ENCODE results near the gene FBRS.
A peak's percentile ranks its signal among the peaks of the same experiment; 100 is the strongest.
"Not testable (repeated sequence)": the region's sequence is repeated elsewhere in the genome, so short reads cannot be mapped to it uniquely, and the experiment has no call there.

The FBRS gene

GRCh38 chr16:30657866-30658730 lies at the start of gene FBRS:
Gene FBRS (plus strand): TSS chr16:30658431. CDS start chr16:30659519, 1,088 bp downstream.
- peak; percentile 99 for DNase-seq

DNA sequence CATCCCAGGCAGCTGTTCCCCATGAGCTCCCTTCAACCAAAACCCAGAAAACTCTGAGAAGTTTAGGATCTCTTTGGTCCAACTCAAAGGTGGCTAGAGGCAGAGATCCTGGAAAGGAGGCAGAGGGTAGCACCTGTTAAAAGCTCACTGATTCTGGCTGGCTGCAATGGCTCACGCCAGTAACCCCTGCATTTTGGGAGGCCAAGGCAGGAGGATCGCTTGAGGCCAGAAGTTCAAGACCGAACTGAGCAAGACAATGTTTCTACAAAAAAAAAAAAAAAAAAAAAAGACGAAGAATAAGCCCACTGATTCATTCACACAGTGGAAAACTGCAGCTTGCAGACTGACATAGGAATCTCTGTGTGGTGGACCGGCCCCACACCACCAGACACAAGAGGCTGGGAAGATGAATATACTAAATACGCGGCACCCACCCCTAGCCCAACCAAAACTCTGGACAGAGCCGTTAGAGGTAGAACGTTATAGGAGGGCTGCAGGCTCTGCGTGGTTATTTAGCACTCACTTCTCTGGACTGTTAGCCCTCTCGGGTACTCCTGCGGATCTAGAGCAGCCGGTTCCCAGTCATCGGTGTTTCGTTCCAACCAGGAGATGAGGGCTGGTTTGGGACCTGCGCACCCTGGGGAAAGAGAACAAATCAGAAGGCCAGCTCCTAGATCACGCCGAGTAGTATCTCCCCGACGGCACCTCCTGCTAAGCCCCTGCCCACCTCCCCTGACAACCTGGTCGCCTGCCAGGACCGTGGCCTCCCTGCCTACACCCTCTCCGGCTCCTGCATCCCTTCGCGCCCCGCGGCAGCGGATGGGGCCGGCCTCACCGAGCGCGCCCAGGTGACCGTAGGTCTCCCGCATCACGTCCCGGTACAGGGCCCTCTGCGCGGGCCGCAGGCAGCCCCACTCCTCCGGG lies 49.0 kb upstream of the FBRS start:
- peak; percentile 80 for DNase-seq

DNA sequence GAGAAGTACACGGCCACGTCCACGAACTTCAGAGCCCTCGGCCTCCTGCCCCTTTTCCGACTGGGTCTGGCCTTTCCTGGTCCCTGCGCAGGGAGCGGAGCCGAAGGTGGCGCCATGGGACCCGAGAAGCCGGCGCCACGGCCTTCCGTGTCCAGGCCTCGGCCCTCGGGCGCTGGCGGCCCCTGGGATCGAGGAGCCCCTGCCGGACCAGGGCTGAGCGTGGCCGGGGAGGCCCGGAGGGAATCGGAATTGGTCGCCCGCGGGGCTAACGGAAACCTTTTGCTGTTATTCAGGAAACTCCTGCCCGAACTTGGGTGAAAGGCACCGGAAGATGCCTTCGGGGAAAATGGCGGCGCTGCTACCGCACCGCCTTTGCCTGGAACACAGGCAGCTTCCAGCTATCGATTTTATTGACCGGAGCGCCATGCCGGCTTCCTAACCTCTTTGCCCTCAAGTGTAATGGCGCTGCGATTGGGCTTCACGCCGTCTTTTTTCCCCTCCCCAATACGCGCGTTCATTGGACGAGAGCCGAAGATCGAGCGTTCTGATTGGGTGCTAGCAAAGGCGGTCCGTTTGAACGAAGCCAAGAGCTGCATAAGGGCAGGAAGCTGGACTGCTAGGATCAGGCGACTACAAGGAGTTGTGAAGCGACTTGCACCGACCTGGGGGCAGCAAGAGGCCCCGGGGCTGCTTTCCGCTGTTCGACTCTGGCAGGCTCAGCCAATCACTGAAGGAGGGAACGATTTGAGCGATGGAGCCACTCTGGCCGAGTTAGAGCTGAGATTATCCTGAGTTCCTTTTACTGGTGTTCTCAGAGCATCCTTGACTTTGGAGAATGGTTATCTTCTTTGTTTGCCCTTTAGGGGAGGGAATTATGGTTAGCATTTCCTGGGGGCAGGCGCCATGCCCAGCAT lies 48.0 kb upstream of the FBRS start, which contains the start of gene ZNF689:
ZNF689 (minus strand) TSS at position 464 of the 914 bp plus-strand sequence; CDS start at position 116, 348 bp downstream.
- peak; percentile 95 for DNase-seq

DNA sequence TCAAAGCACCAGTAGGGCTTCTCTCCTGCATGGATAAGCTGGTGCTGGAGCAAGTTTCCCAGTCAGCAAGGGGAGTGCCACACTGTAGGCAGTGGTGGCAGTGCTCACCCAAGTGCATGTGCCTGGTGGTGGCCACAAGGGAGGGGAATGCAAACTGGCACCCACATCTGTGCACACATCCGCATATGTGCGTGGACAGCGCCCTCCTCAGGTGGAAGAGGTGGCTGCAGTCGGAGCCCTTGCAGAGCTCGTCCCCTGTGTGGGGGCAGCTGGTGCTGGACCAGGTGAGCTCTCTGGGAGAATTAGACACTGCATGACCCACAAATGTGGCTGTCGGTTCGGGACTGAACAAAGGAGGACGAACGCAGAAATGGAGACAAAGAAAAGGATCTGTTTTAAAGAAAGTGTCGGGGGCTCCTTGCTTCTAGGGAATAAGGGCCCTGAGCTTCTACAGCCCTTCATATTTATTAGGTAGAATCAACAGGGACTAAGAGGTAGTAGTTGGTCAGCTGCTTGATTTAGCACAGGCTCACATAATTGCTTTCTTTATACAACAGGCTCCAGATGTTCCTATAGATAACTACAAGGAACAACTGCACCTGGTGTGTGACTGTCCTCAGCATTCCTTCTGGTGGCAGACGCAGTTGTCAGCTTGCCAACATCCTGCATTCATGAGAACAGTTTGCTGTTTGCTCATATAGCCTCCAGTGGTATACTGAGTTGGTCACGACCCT lies 42.7 kb upstream of the FBRS start:
- DNase-seq = peak; percentile 96

- DNase-seq = no peak
Measured at GRCh38 chr16:30619202-30619601, 39.0 kb upstream of the FBRS start.

DNA sequence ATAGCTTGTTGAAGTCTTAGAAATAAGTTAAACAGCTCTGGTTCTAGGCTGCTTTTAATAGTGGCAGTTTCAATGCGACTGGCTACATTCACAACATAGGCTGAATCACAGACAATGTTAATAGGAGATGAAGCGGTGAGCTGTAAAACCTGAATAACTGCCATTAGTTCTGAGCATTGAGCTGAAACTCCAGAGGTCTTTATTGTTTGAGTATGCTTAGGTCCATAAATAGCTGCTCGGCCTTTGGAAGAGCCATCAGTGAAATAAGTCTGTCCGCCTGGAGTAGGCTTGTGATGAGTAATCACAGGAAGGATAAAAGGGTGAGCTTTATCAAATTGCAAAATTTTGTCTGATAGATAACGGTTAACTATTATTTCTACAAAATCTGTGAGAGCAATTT lies 38.6 kb upstream of the FBRS start:
- DNase-seq = no peak

- DNase-seq = no peak
Measured at GRCh38 chr16:30620169-30620568, 38.1 kb upstream of the FBRS start.

- no peak for DNase-seq
Measured at GRCh38 chr16:30621765-30622164, 36.5 kb upstream of the FBRS start.

DNA sequence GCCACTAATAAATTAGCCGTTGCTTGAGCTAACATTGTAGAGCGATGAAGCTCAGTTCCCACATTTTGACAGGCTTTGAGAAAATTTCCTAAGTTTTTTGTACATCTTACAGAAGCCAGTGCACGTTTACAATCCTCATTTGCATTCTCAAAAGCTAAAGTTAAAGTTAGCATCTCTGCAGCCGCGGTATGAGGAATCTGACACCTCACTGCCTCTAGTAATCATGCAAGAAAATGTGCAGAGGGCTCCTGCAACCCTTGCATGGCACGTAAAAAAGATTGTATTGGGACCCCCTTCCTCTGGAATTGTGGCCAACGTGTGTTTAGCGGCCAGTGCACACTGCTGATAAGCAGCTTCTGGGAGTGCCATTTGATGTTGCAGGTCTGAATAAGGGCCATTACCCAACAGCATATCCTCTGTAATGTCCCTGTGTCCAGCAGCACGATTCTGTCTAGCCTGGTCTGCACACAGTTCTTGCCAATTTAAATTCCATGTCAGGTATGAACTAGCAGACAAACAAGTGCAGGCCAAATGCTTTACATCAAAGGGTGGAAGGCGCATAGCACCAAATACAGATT lies 35.7 kb upstream of the FBRS start:
- no peak for DNase-seq

DNA sequence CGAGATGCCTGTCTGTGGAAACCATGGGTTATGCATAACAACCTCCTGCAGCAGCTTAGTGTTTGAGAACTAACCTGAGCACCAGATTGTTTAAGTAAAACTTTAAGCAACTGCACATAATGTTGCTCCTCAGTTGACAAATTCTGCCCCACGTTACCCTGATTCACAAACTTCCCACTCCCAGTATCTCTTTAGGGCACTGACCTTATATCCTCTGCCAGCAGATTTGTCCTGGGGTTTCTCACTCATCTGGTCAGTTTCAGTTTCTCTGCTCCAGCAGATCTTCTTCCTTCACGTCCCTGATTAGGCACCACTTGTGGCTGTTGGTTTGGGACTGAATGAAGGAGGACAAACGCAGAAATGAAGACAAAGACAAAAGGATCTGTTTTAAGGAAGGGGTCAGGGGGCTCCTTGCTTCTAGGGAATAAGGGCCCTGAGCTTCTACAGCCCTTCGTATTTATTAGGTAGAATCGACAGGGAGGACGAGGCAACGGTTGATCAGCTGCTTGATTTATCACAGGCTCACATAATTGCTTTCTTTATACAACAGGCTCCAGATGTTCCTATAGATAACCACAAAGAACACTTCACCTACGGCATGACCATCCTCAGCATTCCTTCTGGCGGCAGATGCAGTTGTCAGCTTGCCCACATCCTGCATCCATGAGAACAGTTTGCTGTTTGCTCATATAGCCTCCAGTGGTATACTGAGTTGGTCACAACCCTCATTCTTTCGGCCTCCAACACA lies 34.5 kb upstream of the FBRS start:
- DNase-seq = no peak

GRCh38 chr16:30626236-30626635 lies 32.0 kb upstream of the FBRS start:
- no peak for DNase-seq

GRCh38 chr16:30628628-30629540 lies 29.3 kb upstream of the FBRS start:
- peak; percentile 98 for DNase-seq

DNA sequence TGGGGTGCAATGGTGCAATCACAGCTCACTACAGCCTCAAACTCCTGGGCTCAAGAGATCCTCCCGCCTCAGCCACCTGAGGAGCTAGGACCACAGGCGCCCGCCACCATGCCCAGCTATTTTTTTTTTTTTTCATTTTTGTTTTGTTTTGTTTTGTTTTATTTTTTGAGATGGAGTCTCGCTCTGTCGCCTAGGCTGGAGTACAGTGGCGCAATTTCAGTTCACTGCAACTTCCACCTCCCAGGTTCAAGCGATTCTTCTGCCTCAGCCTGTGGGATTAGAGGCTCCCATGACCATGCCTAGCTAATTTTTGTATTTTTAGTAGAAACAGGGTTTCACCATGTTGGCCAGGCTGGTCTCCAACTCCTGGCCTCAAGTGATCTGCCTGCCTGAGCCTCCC lies 25.8 kb upstream of the FBRS start:
- not testable (repeated sequence) for DNase-seq

GRCh38 chr16:30633526-30633925 lies 24.7 kb upstream of the FBRS start:
- no peak for DNase-seq

GRCh38 chr16:30636599-30636998 lies 21.6 kb upstream of the FBRS start:
- no peak for DNase-seq

GRCh38 chr16:30637139-30637538 lies 21.1 kb upstream of the FBRS start:
- not testable (repeated sequence) for DNase-seq

DNA sequence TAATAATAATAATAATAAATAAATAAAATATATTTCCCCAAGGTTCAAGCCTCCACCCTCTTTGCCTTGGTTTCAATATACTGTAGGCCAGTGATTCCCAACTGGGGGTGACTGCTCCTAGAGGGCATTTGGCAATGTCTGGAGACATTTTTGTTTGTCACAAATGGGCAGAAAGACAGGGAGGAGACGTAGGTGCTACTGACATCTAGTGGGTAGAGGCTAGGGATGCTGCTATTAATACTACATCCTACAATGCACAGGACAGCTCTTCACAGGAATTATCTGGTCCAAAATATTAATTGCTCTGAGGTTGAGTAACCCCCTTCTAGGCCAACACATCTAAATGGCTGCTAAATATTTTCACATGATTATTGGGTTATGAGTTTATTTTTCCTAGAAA lies 20.3 kb upstream of the FBRS start:
- DNase-seq = no peak

DNA sequence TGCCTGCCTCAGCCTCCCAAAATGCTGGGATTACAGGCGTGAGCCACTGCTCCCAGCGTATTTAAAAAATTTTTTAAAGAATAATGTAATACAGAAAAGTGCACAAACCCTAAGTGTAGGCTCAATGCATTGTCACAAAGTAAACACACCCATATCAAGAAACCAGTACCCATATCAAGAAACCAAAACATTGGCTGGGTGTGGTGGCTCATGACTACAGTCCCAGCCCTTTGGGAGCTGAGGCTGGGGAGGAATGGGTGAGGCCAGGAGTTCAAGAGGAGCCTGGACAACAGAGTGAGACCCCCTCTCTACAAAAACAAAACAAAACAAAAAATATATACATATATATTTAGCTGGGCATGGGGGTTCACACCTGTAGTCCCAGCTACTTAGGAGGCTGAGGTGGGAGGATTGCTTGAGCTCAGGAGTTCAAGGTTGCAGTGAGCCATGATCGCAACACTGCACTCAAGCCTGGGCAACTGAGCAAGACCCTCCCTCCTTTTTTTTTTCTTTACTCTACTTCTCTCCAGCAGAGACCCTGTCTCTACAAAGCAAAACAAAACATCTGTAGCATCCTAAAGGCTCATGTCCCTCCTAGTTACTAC lies 16.8 kb upstream of the FBRS start:
- DNase-seq = no peak

DNA sequence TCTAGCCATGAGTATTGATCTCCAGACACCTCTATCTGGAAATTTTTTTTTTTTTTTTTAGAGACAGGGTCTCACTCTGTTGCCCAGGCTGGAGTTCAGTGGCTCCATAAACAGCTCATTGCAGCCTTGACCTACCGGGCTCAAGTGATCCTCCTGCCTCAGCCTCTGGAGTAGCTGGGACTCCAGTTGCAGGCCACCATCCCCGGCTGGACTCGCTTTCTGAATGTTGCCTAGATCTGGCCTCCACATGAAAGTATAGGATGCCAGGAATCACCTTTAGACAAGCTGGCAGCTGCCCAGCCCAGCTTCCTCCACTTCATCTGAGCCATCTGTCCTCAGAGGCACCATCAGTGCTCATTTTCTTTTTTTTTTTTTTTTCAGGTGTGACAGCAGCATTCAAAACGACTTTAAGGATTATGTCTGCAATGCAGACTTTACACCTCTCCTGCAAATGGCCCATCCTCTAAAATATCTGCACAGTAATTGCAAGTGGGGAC lies 13.8 kb upstream of the FBRS start:
- DNase-seq = no peak
